ENCODE data around the gene DMWD.
"Not testable (repeated sequence)": the region's sequence is repeated elsewhere in the genome, so short reads cannot be mapped to it uniquely, and the experiment has no call there.

The DMWD gene

DNA sequence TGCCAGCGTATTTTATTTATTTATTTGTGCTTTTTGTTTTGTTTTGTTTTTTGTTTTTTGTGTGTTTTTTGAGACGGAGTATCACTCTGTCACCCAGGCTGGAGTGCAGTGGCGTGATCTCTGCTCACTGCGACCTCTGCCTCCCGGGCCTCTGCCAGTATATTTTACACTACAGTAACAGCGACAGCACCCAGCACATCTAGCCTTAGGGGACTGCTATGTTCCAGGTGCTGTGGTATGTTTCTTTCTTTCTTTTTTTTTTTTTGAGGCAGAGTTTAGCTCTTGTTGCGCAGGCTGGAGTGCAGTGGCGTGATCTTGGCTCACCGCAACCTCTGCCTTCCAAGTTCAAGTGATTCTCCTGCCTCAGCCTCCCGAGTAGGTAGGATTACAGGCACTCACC is 41.2 kb downstream of the DMWD start:
- not testable (repeated sequence) for DNase-seq (ENCODE audit: low read depth in 2 of 2)

DNA sequence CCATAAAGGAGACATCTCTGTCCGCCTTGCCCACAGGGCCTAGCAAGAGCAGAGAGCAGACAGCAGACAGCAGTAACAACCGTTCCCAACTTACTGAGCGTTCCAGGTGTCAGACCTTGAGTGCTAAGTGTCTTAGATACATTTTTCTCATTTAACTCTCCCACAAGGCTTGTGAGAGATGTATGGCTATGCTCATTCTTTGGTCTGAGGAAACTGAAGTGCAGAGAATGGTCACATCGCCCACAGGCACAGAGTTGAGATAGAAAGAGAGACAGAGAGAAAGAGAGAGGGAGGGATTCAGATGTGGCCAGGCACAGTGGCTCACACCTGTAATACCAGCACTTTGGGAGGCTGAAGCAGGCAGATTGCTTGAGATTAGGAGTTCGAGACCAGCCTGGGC is 45.1 kb downstream of the DMWD start:
- no peak for DNase-seq (ENCODE audit: low read depth in 2 of 2)

DNA sequence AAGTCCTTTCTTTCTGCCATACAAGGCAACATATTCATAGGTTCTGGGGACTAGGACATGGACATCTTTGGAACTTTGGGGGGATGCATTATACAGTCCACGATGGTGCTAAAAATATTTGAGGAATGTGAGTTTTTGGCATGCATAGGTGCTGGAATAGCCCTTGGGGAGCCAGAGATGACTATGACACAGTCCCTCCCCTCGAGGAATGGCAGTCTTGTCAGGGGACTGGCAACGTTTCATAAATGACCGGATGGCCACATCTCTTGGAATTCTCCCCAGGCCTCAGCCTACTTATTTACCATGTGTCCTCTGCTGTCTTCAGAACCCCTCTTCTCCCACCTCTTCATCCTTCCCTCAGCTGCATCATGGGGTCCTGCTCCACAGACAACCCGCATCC is 45.8 kb downstream of the DMWD start:
- DNase-seq (ENCODE audit: low read depth in 2 of 2): no peak

DNA sequence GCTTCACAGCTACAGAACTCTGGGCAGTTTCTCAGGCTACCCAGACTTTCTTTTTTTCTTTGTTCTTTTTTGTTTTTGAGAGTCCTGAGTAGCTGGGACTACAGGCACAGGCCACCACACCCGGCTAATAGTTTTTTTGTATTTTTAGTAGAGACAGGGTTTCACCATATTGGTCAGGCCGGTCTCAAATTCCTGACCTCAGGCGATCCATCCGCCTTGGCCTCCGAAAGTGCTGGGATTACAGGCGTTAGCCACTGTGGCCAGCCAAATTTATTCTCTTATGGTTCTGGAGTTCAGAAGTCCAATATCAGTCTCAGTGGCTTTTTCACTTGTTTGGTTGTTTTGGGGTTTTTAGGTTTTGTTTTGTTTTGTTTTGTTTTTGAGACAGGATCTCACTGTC is 47.0 kb downstream of the DMWD start:
- DNase-seq (ENCODE audit: low read depth in 2 of 2): no peak

DNA sequence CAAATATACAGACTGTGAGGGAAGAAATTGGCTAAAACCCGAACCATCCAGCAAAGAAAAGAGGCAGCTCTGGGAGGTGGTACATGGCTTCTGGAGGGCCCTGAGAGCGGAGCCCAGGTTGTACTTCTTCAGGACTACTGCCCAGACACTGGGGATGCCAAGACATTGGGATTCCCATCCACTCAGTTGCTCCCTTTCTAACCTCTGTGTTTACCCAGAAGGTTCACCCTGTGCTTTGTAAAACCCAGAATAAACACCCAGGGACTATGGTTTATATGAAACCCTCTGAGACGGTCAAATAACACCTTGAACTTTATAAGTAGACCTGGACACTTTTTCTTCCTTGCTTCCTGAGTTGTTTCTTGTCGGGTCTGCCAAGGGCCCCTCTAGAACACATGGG is 49.7 kb downstream of the DMWD start:
- no peak for DNase-seq (ENCODE audit: low read depth in 2 of 2)

DNA sequence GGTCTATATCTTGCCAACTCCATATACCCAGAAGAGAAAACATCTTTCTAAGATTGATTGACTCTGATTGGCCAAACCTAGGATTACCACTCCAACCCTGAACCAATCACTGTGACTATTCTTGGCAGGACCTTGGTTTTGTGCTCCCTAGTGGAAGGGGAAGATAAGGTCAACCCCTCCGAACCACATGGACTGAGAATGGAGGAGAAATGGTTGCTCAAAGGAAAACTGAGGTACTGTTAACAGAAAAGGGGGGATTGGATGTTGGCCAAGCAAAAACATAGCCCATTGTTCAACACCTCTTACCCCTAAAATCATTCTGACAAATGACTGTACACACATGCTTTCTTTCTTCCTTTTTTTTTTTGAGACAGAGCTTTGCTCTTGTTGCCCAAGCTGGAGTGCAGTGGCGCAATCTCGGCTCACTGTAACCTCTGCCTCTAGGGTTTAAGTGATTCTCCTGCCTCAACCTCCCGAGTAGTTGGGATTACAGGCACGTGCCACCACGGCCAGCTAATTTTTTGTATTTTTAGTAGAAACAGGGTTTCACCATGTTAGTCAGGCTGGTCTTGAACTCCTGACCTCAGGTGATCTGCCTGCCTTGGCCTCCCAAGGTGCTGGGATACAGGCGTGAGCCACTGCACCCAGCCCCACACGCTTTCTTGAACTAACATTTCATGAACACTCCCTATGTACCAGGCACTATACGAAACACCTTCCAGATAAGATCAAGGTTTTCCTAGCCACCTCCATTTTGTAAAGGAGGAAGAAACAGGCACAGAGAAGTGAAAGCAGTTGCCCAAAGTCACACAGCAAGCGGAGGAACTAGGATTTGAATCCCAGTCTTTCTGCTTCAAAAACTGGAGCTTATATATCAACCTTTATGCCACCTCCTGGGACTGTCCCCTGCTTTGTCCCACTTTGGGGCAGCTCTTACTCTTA is 52.9 kb downstream of the DMWD start:
- DNase-seq (ENCODE audit: low read depth in 2 of 2): no peak

DNA sequence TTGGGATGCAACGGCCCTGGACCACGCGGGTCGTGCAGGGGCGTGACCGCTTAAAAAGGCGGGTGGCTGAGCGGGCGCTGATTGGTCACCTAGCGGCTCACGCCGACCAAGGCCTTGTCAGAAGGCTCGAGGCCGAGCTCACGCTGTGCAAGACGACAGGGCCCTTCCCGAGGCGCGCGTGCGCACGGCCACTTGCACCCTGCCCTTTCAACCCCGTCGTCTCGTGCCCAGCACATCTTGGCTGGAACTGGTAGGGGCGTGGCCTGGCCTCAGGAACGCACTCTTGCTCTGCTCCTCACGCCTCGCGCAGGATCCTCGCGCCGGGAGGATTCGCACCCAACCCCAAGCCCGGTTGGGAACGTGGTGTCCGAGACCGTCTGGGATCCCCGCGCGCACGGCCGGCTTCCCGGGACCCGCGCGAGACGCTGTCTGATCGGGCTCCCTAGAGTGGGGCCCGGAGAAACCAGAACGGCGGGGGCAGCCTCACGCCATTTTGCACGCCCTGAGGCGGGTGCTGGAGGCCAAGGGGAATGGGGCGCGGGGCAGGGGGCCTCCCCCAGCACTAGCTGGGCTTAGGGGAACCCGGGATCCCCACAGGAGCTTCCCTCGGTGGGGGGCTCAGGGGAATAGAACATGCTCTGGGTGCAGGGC is 59.4 kb downstream of the DMWD start, which contains the start of gene MEIOSIN:
Gene MEIOSIN (plus strand): TSS at position 280 of the 651 bp plus-strand sequence. CDS start 1,938 bp downstream, outside the sequence.
- DNase-seq (ENCODE audit: low read depth in 2 of 2): no peak
